K562 (cell line): ENCODE measurements around the gene ERF. TPM values are rescaled to one million over a fixed set of nuclear protein-coding genes. Genes with fewer than 3 reads are reported as not detected.

ENCODE experiments used
- BCL6 ChIP-seq: fragments of 250-450 bp; sonication (Bioruptor Pico); IDR thresholded peaks from 2 replicates; pipeline ENCODE4 v1.4.0; 2020
- BCOR ChIP-seq: fragments of 450-650 bp; IDR thresholded peaks from 2 replicates; pipeline ENCODE4 v1.6.1; 2016
- BRD4 ChIP-seq: fragments of 200-600 bp; sonication (generic); IDR thresholded peaks from 2 replicates; pipeline ENCODE4 v1.6.1; 2017; ENCODE audit warnings: inconsistent platforms
- CAMTA2 ChIP-seq: fragments of 250-450 bp; sonication (Bioruptor Pico); conservative IDR thresholded peaks from 2 replicates; pipeline ENCODE4 v1.5.1; 2022
- EGR1 ChIP-seq: fragments of 450-650 bp; conservative IDR thresholded peaks from 2 replicates; pipeline ENCODE4 v1.6.1; 2017; ENCODE audit warnings: mild to moderate bottlenecking
- EP400 ChIP-seq: fragments of 450-650 bp; IDR thresholded peaks from 2 replicates; pipeline ENCODE4 v1.6.1; 2017; ENCODE audit warnings: antibody characterized with exemption, mild to moderate bottlenecking, moderate library complexity
- ETV5 ChIP-seq: sonication (generic); formaldehyde crosslinking; IDR thresholded peaks from 2 replicates; pipeline ENCODE4 v1.4.0; 2020; ENCODE audit warnings: low read depth, mild to moderate bottlenecking, missing genetic modification reagents
- GATAD2A ChIP-seq: fragments of 450-650 bp; IDR thresholded peaks from 2 replicates; pipeline ENCODE4 v1.6.1; 2017
- HNRNPLL ChIP-seq: fragments of 200-400 bp; formaldehyde crosslinking; IDR thresholded peaks from 2 replicates; pipeline ENCODE4 v1.6.1; 2017; ENCODE audit warnings: low read length, low read depth, mild to moderate bottlenecking; ENCODE audit not compliant: poor library complexity, severe bottlenecking
- KDM4B ChIP-seq, 2 experiments: fragments of 450-650 bp in 1 of 2; sonication (generic) in 1 of 2; IDR thresholded peaks; 2 replicates each; pipeline ENCODE4 v1.6.1; 2016 to 2017; ENCODE audit warnings: borderline replicate concordance in 2 of 2, antibody characterized with exemption in 1 of 2, low read depth in 1 of 2, mild to moderate bottlenecking in 1 of 2
- KLF6 ChIP-seq: fragments of 250-450 bp; sonication (Bioruptor Pico); IDR thresholded peaks from 2 replicates; pipeline ENCODE4 v1.4.0; 2020; ENCODE audit warnings: mild to moderate bottlenecking, moderate library complexity, borderline replicate concordance
- NR2C1 ChIP-seq, 2 experiments: fragments of 450-650 bp; IDR thresholded peaks; 2 replicates each; pipeline ENCODE4 v1.6.1; 2017; ENCODE audit warnings: mild to moderate bottlenecking in 2 of 2, antibody characterized with exemption in 1 of 2, inconsistent platforms in 1 of 2, missing compliant biosample characterization in 1 of 2, missing genetic modification characterization in 1 of 2
- PPARD ChIP-seq: fragments of 250-450 bp; sonication (Bioruptor Pico); IDR thresholded peaks from 2 replicates; pipeline ENCODE4 v1.8.0; 2022; ENCODE audit warnings: inconsistent platforms, mild to moderate bottlenecking, moderate library complexity
- RB1 ChIP-seq: fragments of 450-650 bp; IDR thresholded peaks from 2 replicates; pipeline ENCODE4 v1.6.1; 2017; ENCODE audit warnings: low read depth, mild to moderate bottlenecking
- RBM15 ChIP-seq: fragments of 200-400 bp; formaldehyde crosslinking; IDR thresholded peaks from 2 replicates; pipeline ENCODE4 v1.6.1; 2018; ENCODE audit warnings: mild to moderate bottlenecking, low read length, moderate library complexity; ENCODE audit not compliant: insufficient read depth
- SIRT6 ChIP-seq: IDR thresholded peaks from one replicate; pipeline ENCODE4 v1.6.1; 2012; ENCODE audit warnings: low read depth, mild to moderate bottlenecking, control low read depth, inconsistent platforms, low read length, moderate library complexity
- SRSF7 ChIP-seq: fragments of 200-400 bp; formaldehyde crosslinking; optimal IDR thresholded peaks from 2 replicates; pipeline ENCODE3; 2017; ENCODE audit warnings: mild to moderate bottlenecking, low read depth, low read length
- TAF15 ChIP-seq: fragments of 200-400 bp; formaldehyde crosslinking; IDR thresholded peaks from 2 replicates; pipeline ENCODE4 v1.6.1; 2017; ENCODE audit warnings: mild to moderate bottlenecking, low read depth, low read length, moderate library complexity
- TARDBP ChIP-seq: fragments of 450-650 bp; IDR thresholded peaks from 2 replicates; pipeline ENCODE4 v1.6.1; 2016
- TFAM ChIP-seq: fragments of 250-450 bp; sonication (Bioruptor Pico); conservative IDR thresholded peaks from 2 replicates; pipeline ENCODE4 v1.5.0; 2021; ENCODE audit warnings: mild to moderate bottlenecking, moderate library complexity
- THRAP3 ChIP-seq: fragments of 450-650 bp; IDR thresholded peaks from 2 replicates; pipeline ENCODE4 v1.6.1; 2016; ENCODE audit warnings: mild to moderate bottlenecking, inconsistent platforms, borderline replicate concordance
- ZC3H11A ChIP-seq: IDR thresholded peaks from 2 replicates; pipeline ENCODE4 v1.6.1; 2012; ENCODE audit warnings: low read depth, low read length, improper control_type of control experiment
- ZNF12 ChIP-seq: sonication (generic); formaldehyde crosslinking; IDR thresholded peaks from 2 replicates; pipeline ENCODE4 v1.4.0; 2020; ENCODE audit warnings: mild to moderate bottlenecking, missing genetic modification reagents
- ZNF175 ChIP-seq: fragments of 200-800 bp; sonication (Bioruptor generic); IDR thresholded peaks from 2 replicates; pipeline ENCODE4 v1.6.1; 2016; ENCODE audit warnings: low read depth, mild to moderate bottlenecking, missing genetic modification characterization, missing compliant biosample characterization
- ZNF444 ChIP-seq: fragments of 250-450 bp; sonication (Bioruptor Pico); IDR thresholded peaks from 2 replicates; pipeline ENCODE4 v1.4.0; 2020; ENCODE audit warnings: mild to moderate bottlenecking, moderate library complexity
- ZNF445 ChIP-seq: fragments of 250-450 bp; sonication (Bioruptor Pico); IDR thresholded peaks from 2 replicates; pipeline ENCODE4 v1.4.0; 2020; ENCODE audit warnings: low read depth, mild to moderate bottlenecking, moderate library complexity
- ZNF79 ChIP-seq: fragments of 250-450 bp; sonication (Bioruptor Pico); IDR thresholded peaks from 2 replicates; pipeline ENCODE4 v1.4.0; 2020; ENCODE audit warnings: low read depth, mild to moderate bottlenecking, moderate library complexity
- polyA plus RNA-seq, 8 experiments: library from polyadenylated mRNA; depleted of rRNA in 4 of 8; stranded (reverse) in 5 of 8; unstranded in 3 of 8; fragments of >200 nt; fragmentation: Nextera tagmentation in 2 of 8; fragmentation: Illumina TruSeq in 1 of 8; extraction: Ambion mirVana in 2 of 8; extraction: Trizol in 1 of 8; gene quantifications; 2 replicates each; pipeline versions ENCODE4 v1.2.1 to v1.2.3, GENCODE V29; 2011 to 2014; ENCODE audit warnings: inconsistent platforms in 1 of 8, missing spikeins in 1 of 8
- total RNA-seq, 7 experiments: library from RNA; depleted of rRNA in 6 of 7; stranded (reverse); fragments of >200 nt in 6 of 7; fragmentation: Illumina TruSeq in 2 of 7; extraction: Trizol in 2 of 7; gene quantifications; 2 replicates each; pipeline versions ENCODE4 v1.2.1 to v1.2.3, GENCODE V29; 2011 to 2021; ENCODE audit warnings: low replicate concordance in 1 of 7
- TF ChIP-seq, protein P1 (sequence below): fragments of 450-650 bp; conservative IDR thresholded peaks from 2 replicates; pipeline ENCODE4 v1.6.1; 2016; ENCODE audit warnings: missing genetic modification characterization, low read depth, mild to moderate bottlenecking, missing compliant biosample characterization, moderate library complexity
- TF ChIP-seq, protein P2 (sequence below): fragments of 250-450 bp; sonication (Bioruptor Pico); IDR thresholded peaks from 2 replicates; pipeline ENCODE4 v1.8.0; 2022; ENCODE audit warnings: inconsistent platforms

Gene ERF
- total and polyA plus RNA-seq, 9 of the 15 experiments (the other 6 are each of a cell fraction or from before 2014, with no cell fraction given), result 0.03 to 75.4 (median 27.0) TPM

DNA sequence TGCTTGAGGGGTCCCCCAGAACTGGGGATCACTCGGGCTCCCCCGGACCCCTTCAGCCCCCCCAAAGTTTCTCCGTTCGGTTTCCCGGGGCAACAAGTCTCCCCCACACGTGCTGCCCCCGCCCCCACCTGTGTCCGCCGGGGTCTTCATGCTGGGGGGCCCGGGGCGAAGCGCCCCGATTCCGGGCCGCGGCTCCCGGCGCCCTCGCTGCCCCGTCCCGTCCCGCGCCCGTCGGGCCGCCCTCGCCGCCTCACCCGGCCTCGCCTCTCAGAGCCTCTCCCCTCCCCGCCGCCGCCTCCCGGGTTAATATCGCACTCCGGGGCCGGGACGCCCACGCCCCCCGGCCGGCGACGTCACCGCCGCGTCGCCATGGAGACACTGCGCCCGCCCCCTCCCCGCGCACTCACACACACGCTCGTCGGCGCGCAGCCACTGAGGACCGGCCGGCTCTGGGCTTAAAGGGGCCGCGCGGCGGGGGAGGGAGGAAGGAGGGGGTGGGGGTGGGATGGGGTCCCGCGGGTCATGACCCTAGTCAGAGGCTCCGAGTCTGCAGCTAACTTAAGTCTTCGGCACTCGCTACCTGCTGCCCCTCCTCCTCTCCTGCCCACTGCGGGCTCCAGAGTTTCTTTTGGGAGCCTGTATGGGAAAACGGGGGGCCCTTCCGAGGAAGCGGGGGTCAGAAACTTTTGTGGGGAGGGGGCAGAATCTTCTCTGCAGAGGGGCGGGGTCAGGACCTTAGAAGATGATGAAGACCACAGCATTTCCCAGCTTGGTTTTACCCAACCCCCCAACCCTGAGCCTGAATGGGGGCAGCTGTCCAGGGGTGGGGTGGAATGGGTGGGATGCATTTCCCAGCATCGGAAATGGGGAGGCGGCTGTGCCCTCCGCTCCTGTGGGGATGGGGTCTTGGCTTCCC lies at the start of gene ERF (continued):
- TF ChIP-seq EP400 (no peak), ZNF444 (CRISPR knock-in tag) (no peak), BCOR (no peak), GATAD2A (no peak), ZC3H11A (no peak), RBM15 (no peak), BCL6 (no peak), PPARD (CRISPR knock-in tag) (no peak), TARDBP (peak; percentile 62; the same call in 1 of the 2 replicates), ZNF79 (no peak), SRSF7 (no peak), BRD4 (no peak; the same call in 1 of the 2 replicates), SIRT6 (no peak), TAF15 (no peak), HNRNPLL (no peak), KDM4B (IDR thresholded peaks at IDR 0.05; ENCODE audit: borderline replicate concordance in 2 of 2, low read depth in 1 of 2) (peak in 1 of 2 experiments; percentile 71; a peak in 1 of 4 replicates), ETV5 (CRISPR knock-in tag) (no peak), NR2C1 (IDR thresholded peaks at IDR 0.05) (no peak), NR2C1 (tag; IDR thresholded peaks at IDR 0.05) (no peak), KLF6 (CRISPR knock-in tag) (no peak), TFAM (CRISPR knock-in tag) (no peak), ZNF12 (CRISPR knock-in tag) (no peak), EGR1 (peak; percentile 98), RB1 (peak; percentile 78), CAMTA2 (no peak), ZNF445 (CRISPR knock-in tag) (no peak), ZNF175 (CRISPR knock-in tag) (no peak), THRAP3 (no peak)
- TF ChIP-seq, protein P1, sequence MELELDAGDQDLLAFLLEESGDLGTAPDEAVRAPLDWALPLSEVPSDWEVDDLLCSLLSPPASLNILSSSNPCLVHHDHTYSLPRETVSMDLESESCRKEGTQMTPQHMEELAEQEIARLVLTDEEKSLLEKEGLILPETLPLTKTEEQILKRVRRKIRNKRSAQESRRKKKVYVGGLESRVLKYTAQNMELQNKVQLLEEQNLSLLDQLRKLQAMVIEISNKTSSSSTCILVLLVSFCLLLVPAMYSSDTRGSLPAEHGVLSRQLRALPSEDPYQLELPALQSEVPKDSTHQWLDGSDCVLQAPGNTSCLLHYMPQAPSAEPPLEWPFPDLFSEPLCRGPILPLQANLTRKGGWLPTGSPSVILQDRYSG (tag), result no peak
- TF ChIP-seq, protein P2, sequence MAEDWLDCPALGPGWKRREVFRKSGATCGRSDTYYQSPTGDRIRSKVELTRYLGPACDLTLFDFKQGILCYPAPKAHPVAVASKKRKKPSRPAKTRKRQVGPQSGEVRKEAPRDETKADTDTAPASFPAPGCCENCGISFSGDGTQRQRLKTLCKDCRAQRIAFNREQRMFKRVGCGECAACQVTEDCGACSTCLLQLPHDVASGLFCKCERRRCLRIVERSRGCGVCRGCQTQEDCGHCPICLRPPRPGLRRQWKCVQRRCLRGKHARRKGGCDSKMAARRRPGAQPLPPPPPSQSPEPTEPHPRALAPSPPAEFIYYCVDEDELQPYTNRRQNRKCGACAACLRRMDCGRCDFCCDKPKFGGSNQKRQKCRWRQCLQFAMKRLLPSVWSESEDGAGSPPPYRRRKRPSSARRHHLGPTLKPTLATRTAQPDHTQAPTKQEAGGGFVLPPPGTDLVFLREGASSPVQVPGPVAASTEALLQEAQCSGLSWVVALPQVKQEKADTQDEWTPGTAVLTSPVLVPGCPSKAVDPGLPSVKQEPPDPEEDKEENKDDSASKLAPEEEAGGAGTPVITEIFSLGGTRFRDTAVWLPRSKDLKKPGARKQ (CRISPR knock-in tag), result no peak
